SU-DHL-6 (cell line): ENCODE measurements around the gene PPARD.

Source experiments
- CTCF ChIP-seq: fragments of 200-600 bp; sonication (generic); IDR thresholded peaks from one replicate; pipeline ENCODE4 v1.5.1; 2017; ENCODE audit warnings: antibody characterized with exemption, mild to moderate bottlenecking, low read length, moderate library complexity; ENCODE audit not compliant: insufficient read depth, poor library complexity, severe bottlenecking
- EZH2phosphoT487 ChIP-seq: fragments of 200-600 bp; sonication (generic), shearing (Covaris generic); conservative IDR thresholded peaks from 2 replicates; pipeline ENCODE4 v1.6.1; 2018; ENCODE audit warnings: mild to moderate bottlenecking, antibody characterized with exemption, low read length, moderate library complexity, mixed read lengths

DNA sequence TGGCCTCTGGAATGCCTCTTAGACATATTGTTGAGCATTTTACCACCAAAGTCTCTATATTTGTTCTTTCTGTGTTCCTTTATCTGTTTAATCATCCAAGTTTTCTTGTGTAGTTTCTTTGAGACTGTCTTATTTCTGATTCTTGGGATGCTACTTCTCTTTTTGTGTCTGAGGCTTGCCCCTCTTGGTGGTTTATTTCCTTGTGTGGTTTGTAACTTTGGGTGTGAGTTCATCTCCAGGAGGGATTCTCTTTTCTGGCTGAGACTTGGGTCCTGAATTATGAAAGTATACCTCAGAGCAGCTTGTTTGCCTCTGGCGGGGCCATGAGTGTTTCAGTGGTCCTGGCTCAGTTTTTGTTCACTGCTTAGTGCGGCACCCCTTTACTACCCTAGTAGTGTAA lies 33.9 kb downstream of the PPARD start:
- TF ChIP-seq CTCF = no peak
- TF ChIP-seq EZH2phosphoT487 = no peak
